ENCODE measurements around the gene PRKCD. TPM values are rescaled to one million over a fixed set of nuclear protein-coding genes. Genes with fewer than 3 reads are reported as not detected.

The PRKCD gene
- total RNA-seq, 1 experiment from 2014 or later, result 30.9 TPM

- CTCF ChIA-PET, result interaction anchor here (0.7 kb wide), 1 partner anchor 30 kb away, joined by 4 read pairs; no protein-coding TSS in a partner anchor
- no peak overlapping the region for H3K27ac Mint-ChIP-seq (ENCODE audit: unreplicated experiment)
Observed at GRCh38 chr3:53225651-53226050, 64.6 kb downstream of the PRKCD start.

GRCh38 chr3:53226142-53226840 is 65.3 kb downstream of the PRKCD start:
- peak in 1 of 2 experiments; percentile 22 for DNase-seq
- Histone ChIP-seq H3K4me1 (no peaks in the 10 kb centered on the region), H3K4me3 (ENCODE audit: low read depth, low read length) (no peak overlapping the region), H3K9me3 (no peaks in the 10 kb centered on the region), H3K36me3 (ENCODE audit: control insufficient read depth, insufficient read depth, low read length) (peaks cover 5% of the 10 kb centered on the region), H3K27me3 (replicated peaks; ENCODE audit: control insufficient read depth, insufficient read depth, low read length) (no peaks in the 10 kb centered on the region)
- Mint-ChIP-seq H3K9me3 (ENCODE audit: unreplicated experiment) (no peaks in the 10 kb centered on the region), H3K36me3 (ENCODE audit: insufficient read depth, unreplicated experiment) (peaks cover 85% of the 10 kb centered on the region), H3K4me1 (ENCODE audit: low read depth, unreplicated experiment) (no peaks in the 10 kb centered on the region), H3K27me3 (ENCODE audit: insufficient read depth, unreplicated experiment) (no peaks in the 10 kb centered on the region), H3K4me3 (ENCODE audit: unreplicated experiment) (no peak overlapping the region), H3K27ac (ENCODE audit: unreplicated experiment) (no peak overlapping the region)
- intact Hi-C loops (cut with micrococcal nuclease; ENCODE audit: unreplicated experiment), result no loop called here
- ChIA-PET CTCF (interaction anchor here (0.6 to 0.7 kb wide), 2 partner anchors 19 to 30 kb away, joined by 3 to 4 read pairs; no protein-coding TSS in a partner anchor), POLR2A (no interaction called here)
- no peak for TF ChIP-seq CTCF (IDR thresholded peaks at IDR 0.05; ENCODE audit: insufficient read depth in 1 of 2, low read depth in 1 of 2, low read length in 1 of 2, severe bottlenecking in 1 of 2, unreplicated experiment in 1 of 2)
- no TSS peak for BruUV-seq (replicated peaks)

More at GRCh38 chr3:53225651-53226050, 64.6 kb downstream of the PRKCD start:
- no TSS peak for BruUV-seq (replicated peaks)
- peaks cover 84% of the 10 kb centered on the region for H3K36me3 Mint-ChIP-seq (ENCODE audit: insufficient read depth, unreplicated experiment)
- Histone ChIP-seq H3K4me1 (no peaks in the 10 kb centered on the region), H3K9me3 (no peaks in the 10 kb centered on the region), H3K27me3 (replicated peaks; ENCODE audit: control insufficient read depth, insufficient read depth, low read length) (no peaks in the 10 kb centered on the region), H3K4me3 (ENCODE audit: low read depth, low read length) (no peak overlapping the region), H3K36me3 (ENCODE audit: control insufficient read depth, insufficient read depth, low read length) (peaks cover 5% of the 10 kb centered on the region)
- H3K4me3 Mint-ChIP-seq (ENCODE audit: unreplicated experiment), result no peak overlapping the region
- H3K4me1 Mint-ChIP-seq (ENCODE audit: low read depth, unreplicated experiment), result no peaks in the 10 kb centered on the region
- no peaks in the 10 kb centered on the region for H3K9me3 Mint-ChIP-seq (ENCODE audit: unreplicated experiment)
- DNase-seq, result peak in 1 of 2 experiments; percentile 6
- H3K27me3 Mint-ChIP-seq (ENCODE audit: insufficient read depth, unreplicated experiment), result no peaks in the 10 kb centered on the region
- intact Hi-C loops (cut with micrococcal nuclease; ENCODE audit: unreplicated experiment), result no loop called here
- TF ChIP-seq CTCF (IDR thresholded peaks at IDR 0.05; ENCODE audit: insufficient read depth in 1 of 2, low read depth in 1 of 2, low read length in 1 of 2, severe bottlenecking in 1 of 2, unreplicated experiment in 1 of 2), result no peak
- POLR2A ChIA-PET, result no interaction called here

GRCh38 chr3:53226841-53227407 is 65.9 kb downstream of the PRKCD start:
- TF ChIP-seq CTCF (IDR thresholded peaks at IDR 0.05; ENCODE audit: insufficient read depth in 1 of 2, low read depth in 1 of 2, low read length in 1 of 2, severe bottlenecking in 1 of 2, unreplicated experiment in 1 of 2), result no peak
- Histone ChIP-seq H3K27me3 (replicated peaks; ENCODE audit: control insufficient read depth, insufficient read depth, low read length) (no peaks in the 10 kb centered on the region), H3K36me3 (ENCODE audit: control insufficient read depth, insufficient read depth, low read length) (peaks cover 5% of the 10 kb centered on the region), H3K4me1 (no peaks in the 10 kb centered on the region), H3K9me3 (no peaks in the 10 kb centered on the region), H3K4me3 (ENCODE audit: low read depth, low read length) (no peak overlapping the region)
- Mint-ChIP-seq H3K27ac (ENCODE audit: unreplicated experiment) (no peak overlapping the region), H3K36me3 (ENCODE audit: insufficient read depth, unreplicated experiment) (peaks cover 83% of the 10 kb centered on the region), H3K4me1 (ENCODE audit: low read depth, unreplicated experiment) (no peaks in the 10 kb centered on the region), H3K4me3 (ENCODE audit: unreplicated experiment) (no peak overlapping the region), H3K9me3 (ENCODE audit: unreplicated experiment) (no peaks in the 10 kb centered on the region), H3K27me3 (ENCODE audit: insufficient read depth, unreplicated experiment) (no peaks in the 10 kb centered on the region)
- ChIA-PET POLR2A (no interaction called here), CTCF (no interaction called here)
- peak in 1 of 2 experiments; percentile 17 for DNase-seq
- no TSS peak for BruUV-seq (replicated peaks)
- intact Hi-C loops (cut with micrococcal nuclease; ENCODE audit: unreplicated experiment), result no loop called here

Measured in Caco-2 (cell line).